Muscle of leg (tissue), 11 donors: ENCODE measurements around the gene DLGAP1. TPM values are rescaled to one million over a fixed set of nuclear protein-coding genes. Genes with fewer than 3 reads are reported as not detected.
A peak's percentile ranks its signal among the peaks of the same experiment; 100 is the strongest.
"Not testable (repeated sequence)": the region's sequence is repeated elsewhere in the genome, so short reads cannot be mapped to it uniquely, and the experiment has no call there.

Source experiments
- DNase-seq: peaks from one replicate; pipeline ENCODE4 v3.0.0; 2013
- H3K27ac ChIP-seq: one replicate; pipeline ENCODE4 v1.5.1; 2013; ENCODE audit warnings: mild to moderate bottlenecking, low read length, control low read depth
- H3K27me3 ChIP-seq: one replicate; pipeline ENCODE4 v1.6.1; 2013; ENCODE audit warnings: low read length; ENCODE audit not compliant: control insufficient read depth, insufficient read depth
- H3K36me3 ChIP-seq: one replicate; pipeline ENCODE4 v1.6.1; 2013; ENCODE audit warnings: low read length; ENCODE audit not compliant: control insufficient read depth, insufficient read depth
- H3K4me1 ChIP-seq: one replicate; pipeline ENCODE4 v1.6.1; 2013; ENCODE audit warnings: low read length; ENCODE audit not compliant: control insufficient read depth, insufficient read depth
- H3K4me3 ChIP-seq: one replicate; pipeline ENCODE4 v1.5.1; 2013; ENCODE audit warnings: low read length, control low read depth
- H3K9me3 ChIP-seq: replicated peaks from 2 replicates; pipeline ENCODE4 v1.6.1; 2013; ENCODE audit warnings: low read depth, low read length; ENCODE audit not compliant: control insufficient read depth
- WGBS: methylation state at CpG from one replicate; pipeline ENCODE4 v1.1.5; 2013; ENCODE audit warnings: missing lambda C conversion rate; ENCODE audit not compliant: insufficient coverage; 5-methylcytosine and 5-hydroxymethylcytosine counted together
- polyA plus RNA-seq, 8 donors: library from polyadenylated mRNA; unstranded; fragments of 120-200 nt; gene quantifications; one replicate each; pipeline versions ENCODE4 v1.2.1 to v1.2.3, GENCODE V29; 2013; ENCODE audit warnings: inconsistent platforms in 1 of 8, low replicate concordance in 1 of 8; ENCODE audit not compliant: insufficient read length in 8 of 8, insufficient read depth in 1 of 8
- total RNA-seq: library from RNA; stranded (reverse); fragments of 120-200 nt; gene quantifications from one replicate; pipeline ENCODE4 v1.2.4, GENCODE V29; 2013

DLGAP1 gene
- total and polyA plus RNA-seq, 9 donors: 0.87 to 3.1 (median 1.8) TPM

DNA sequence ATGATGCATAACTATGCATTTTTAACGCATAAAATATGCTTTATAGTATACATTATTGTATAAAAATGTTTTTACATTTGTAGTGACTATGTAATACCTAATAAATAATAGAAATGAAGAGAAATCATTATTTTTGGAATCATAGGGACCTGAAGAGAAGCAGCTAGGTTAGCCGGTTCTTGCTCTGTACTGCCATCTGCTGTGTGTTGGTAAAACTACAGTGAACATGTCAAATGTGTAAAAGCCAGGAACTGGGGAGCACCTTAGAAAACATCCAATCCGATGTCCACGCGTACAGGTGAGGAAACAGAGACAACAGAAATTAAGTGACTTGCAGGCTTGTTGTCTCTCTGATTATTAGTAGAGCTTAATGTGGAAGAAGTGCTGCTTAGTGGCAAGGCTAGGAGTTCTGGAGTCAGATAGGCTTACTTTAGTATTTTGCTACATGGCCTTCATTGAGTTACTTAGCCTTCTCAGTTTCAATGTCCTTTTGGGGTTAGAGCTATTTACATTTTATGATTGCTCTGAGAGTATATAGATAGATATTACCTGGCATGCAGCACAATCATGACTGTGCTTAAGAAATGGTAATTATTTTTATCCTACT, 386.5 kb downstream of the DLGAP1 start:
- DNase-seq: peak; percentile 61
- peaks cover 7% of the 10 kb centered on the region for H3K9me3 ChIP-seq
- no peak overlapping the region for H3K27ac ChIP-seq
- H3K27me3 ChIP-seq: no peaks in the 10 kb centered on the region
- no peaks in the 10 kb centered on the region for H3K36me3 ChIP-seq
- no peaks in the 10 kb centered on the region for H3K4me1 ChIP-seq
- WGBS: 25% methylated on average over 4 of the region's 5 CpGs
- no peak overlapping the region for H3K4me3 ChIP-seq

GRCh38 chr18:4063545-4063944, 391.6 kb downstream of the DLGAP1 start:
- Histone ChIP-seq H3K4me3 (no peak overlapping the region), H3K9me3 (peaks cover 33% of the 10 kb centered on the region), H3K27ac (no peak overlapping the region), H3K36me3 (no peaks in the 10 kb centered on the region), H3K4me1 (no peaks in the 10 kb centered on the region), H3K27me3 (no peaks in the 10 kb centered on the region)
- DNase-seq: no peak

DNA sequence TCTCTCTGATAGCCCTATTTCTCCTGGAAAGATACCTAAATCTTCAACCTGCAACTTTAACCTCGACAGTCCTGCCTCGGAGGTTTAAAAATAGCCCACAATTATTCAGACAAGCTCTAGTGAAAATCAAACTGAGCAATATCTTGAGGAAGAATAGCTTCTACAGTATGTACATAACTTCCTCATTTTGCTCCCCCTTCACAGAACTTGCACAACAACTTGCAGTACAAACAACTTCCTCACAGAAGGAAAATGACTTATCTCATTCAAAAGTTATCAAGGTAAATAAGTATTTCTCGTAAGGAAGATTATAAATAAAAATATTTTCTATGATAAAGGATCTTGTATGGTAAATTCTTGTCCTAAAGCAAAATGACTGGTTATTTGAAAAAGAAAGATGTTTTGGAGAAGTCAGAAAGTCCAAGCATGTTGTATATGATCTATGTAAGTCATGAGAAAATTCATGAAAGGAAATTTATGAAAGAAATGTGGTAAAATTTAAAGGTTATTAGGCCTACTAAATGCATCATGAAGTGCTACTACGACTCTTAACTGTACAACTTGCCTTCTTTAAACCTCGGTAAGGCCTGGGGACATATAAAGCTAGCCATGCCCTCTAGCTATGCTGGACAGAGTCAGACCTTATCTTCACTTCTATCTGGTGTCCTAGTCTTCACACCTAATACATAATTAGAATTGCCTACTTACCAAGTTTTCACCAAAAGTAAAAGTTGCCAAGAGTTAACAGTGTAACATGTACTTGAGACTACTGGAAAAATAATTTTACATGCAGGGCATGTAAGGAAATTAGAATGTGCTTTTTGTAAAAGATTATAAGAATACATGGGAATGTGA, 394.5 kb downstream of the DLGAP1 start:
- no peak overlapping the region for H3K27ac ChIP-seq
- no peaks in the 10 kb centered on the region for H3K36me3 ChIP-seq
- WGBS: 85% methylated on average over 4 of the region's 5 CpGs
- H3K27me3 ChIP-seq: no peaks in the 10 kb centered on the region
- H3K4me3 ChIP-seq: no peak overlapping the region
- no peaks in the 10 kb centered on the region for H3K4me1 ChIP-seq
- DNase-seq: no peak
- peaks cover 30% of the 10 kb centered on the region for H3K9me3 ChIP-seq

GRCh38 chr18:4058179-4058578, 396.9 kb downstream of the DLGAP1 start:
- Histone ChIP-seq H3K9me3 (peaks cover 25% of the 10 kb centered on the region), H3K36me3 (no peaks in the 10 kb centered on the region), H3K27ac (no peak overlapping the region), H3K4me1 (no peaks in the 10 kb centered on the region), H3K27me3 (no peaks in the 10 kb centered on the region), H3K4me3 (no peak overlapping the region)
- 60% methylated on average over 1 of the region's 1 CpG for WGBS
- DNase-seq: peak; percentile 5

DNA sequence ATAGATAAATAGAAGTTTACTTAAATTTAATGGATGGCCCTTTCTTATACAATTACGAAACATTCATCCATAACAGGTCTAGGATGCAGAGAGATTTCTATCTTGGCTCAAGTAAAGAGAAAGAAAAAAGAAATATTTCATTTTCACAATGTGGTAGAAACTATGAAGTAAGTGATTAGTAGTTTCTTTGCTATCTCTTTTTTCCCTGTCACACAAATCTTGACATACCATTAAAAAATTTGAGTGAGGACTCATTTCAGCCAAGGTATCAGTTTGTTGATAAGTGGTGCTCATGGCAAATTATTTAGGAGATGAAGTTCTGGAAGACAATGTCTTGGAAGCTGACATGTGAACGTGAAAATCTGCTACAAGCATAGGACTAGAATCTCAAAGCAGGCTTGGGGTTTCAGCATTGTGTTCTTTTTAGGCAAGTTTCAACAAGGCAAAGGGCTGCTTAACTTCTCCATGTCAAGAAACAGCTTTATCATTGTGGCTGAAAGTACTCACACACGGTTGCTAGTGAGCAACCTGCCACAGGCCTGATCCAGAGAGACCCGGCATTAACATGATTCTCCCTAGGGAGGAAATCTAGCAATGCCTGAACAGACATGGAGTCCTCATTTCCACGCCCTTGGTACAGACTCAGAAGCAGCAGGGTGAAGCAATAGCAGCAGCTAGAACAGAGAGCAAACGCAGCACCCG, 414.6 kb downstream of the DLGAP1 start:
- no peak overlapping the region for H3K27ac ChIP-seq
- no peaks in the 10 kb centered on the region for H3K27me3 ChIP-seq
- DNase-seq: no peak
- H3K9me3 ChIP-seq: no peaks in the 10 kb centered on the region
- H3K36me3 ChIP-seq: no peaks in the 10 kb centered on the region
- no peaks in the 10 kb centered on the region for H3K4me1 ChIP-seq
- no peak overlapping the region for H3K4me3 ChIP-seq
- WGBS: 72% methylated on average over 5 of the region's 7 CpGs

DNA sequence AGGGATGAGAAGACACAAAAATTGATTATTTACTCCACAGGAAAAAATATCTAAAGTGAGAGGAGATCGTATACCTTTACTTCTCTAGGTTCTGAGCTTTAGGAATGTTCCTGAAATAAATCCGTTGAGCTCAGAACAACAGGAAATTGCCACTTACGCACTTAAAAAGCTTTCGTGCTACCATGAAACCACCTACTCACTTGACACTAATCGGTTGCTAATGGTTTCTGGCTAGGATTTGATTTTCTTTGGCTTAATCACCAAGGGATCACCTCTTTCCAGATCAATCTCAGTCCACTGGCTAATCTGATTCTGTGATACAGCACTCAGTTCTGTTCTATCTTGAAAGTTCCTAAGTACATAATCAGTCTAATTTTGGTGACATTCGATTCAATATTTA, 419.6 kb downstream of the DLGAP1 start:
- no peaks in the 10 kb centered on the region for H3K27me3 ChIP-seq
- H3K4me3 ChIP-seq: no peak overlapping the region
- H3K4me1 ChIP-seq: no peaks in the 10 kb centered on the region
- H3K9me3 ChIP-seq: no peaks in the 10 kb centered on the region
- no peak overlapping the region for H3K27ac ChIP-seq
- WGBS: no CpG with 5 or more reads among the region's 6 CpGs
- DNase-seq: no peak
- no peaks in the 10 kb centered on the region for H3K36me3 ChIP-seq

DNA sequence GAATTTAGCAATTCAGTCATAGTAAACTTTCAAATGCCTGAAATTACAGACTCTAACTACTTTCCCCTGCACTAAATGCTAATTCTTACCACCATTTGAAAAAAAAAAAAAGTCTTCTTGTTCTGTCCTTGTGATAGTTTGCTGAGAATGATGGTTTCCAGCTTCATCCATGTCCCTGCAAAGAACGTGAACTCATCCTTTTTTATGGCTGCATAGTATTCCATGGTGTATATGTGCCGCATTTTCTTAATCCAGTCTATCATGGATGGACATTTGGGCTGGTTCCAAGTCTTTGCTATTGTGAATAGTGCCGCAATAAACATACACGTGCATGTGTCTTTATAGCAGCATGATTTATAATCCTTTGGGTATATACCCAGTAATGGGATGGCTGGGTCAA, 420.3 kb downstream of the DLGAP1 start:
- WGBS: no CpG with 5 or more reads among the region's 4 CpGs

GRCh38 chr18:4026542-4026941, 428.6 kb downstream of the DLGAP1 start:
- Histone ChIP-seq H3K36me3 (no peaks in the 10 kb centered on the region), H3K4me1 (no peaks in the 10 kb centered on the region), H3K9me3 (no peaks in the 10 kb centered on the region), H3K27me3 (no peaks in the 10 kb centered on the region), H3K4me3 (no peak overlapping the region), H3K27ac (no peak overlapping the region)
- no CpG with 5 or more reads among the region's 1 CpG for WGBS
- no peak for DNase-seq

More for the DNA sequence above, 420.3 kb downstream of the DLGAP1 start:
- not testable (repeated sequence) for H3K4me1 ChIP-seq, H3K27me3 ChIP-seq, DNase-seq, H3K27ac ChIP-seq, H3K4me3 ChIP-seq, H3K9me3 ChIP-seq, H3K36me3 ChIP-seq

DNA sequence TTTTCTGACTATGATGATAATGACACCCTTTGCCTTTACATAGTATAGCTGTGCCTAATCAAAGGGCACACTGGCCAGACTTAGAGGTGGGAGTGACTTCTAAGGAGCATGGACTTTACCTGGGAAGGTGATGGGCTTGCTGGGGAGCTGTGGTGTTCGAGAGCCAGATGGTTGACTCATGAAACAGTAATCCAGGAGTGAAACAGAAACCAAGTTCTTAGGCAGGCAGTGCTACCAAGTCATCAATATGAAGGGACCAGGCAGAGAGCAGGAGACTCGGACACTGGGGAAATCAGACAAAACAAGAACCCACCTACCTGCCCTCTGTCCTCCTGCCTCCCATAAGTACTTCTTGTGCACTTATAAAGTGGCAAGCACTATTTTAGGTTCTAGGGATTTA, 430.4 kb downstream of the DLGAP1 start:
- Histone ChIP-seq H3K27ac (no peak overlapping the region), H3K27me3 (no peaks in the 10 kb centered on the region), H3K36me3 (no peaks in the 10 kb centered on the region), H3K4me1 (no peaks in the 10 kb centered on the region), H3K4me3 (no peak overlapping the region), H3K9me3 (no peaks in the 10 kb centered on the region)
- no peak for DNase-seq
- 60% methylated on average over 1 of the region's 2 CpGs for WGBS

- WGBS: no CpG with 5 or more reads among the region's 1 CpG
- not testable (repeated sequence) for H3K27me3 ChIP-seq
These were observed 432.4 kb downstream of the DLGAP1 start for GRCh38 chr18:4022749-4023148.

More at GRCh38 chr18:4022749-4023148, 432.4 kb downstream of the DLGAP1 start:
- H3K4me3 ChIP-seq, H3K27ac ChIP-seq, H3K4me1 ChIP-seq, H3K36me3 ChIP-seq, DNase-seq, H3K9me3 ChIP-seq: not testable (repeated sequence)
